Skeletal muscle satellite cell (primary cell): ENCODE measurements around the gene CADM1.

ENCODE experiments used
- H3K27me3 ChIP-seq: 2 replicates; pipeline ENCODE4 v1.7.0; 2013; ENCODE audit warnings: low read length; ENCODE audit not compliant: control insufficient read depth, insufficient read depth
- H3K36me3 ChIP-seq: 2 replicates; pipeline ENCODE4 v1.7.0; 2013; ENCODE audit warnings: mild to moderate bottlenecking, control low read depth, low read length; ENCODE audit not compliant: insufficient read depth
- H3K4me1 ChIP-seq: 2 replicates; pipeline ENCODE4 v1.7.0; 2013; ENCODE audit warnings: low read length; ENCODE audit not compliant: control insufficient read depth, insufficient read depth
- H3K4me2 ChIP-seq: 2 replicates; pipeline ENCODE4 v1.7.0; 2013; ENCODE audit warnings: mild to moderate bottlenecking, low read length
- H3K4me3 ChIP-seq: 2 replicates; pipeline ENCODE4 v1.7.0; 2013; ENCODE audit warnings: low read length
- H3K9ac ChIP-seq: 2 replicates; pipeline ENCODE4 v1.7.0; 2013; ENCODE audit warnings: mild to moderate bottlenecking, low read depth, low read length, moderate library complexity
- H3K9me3 ChIP-seq: replicated peaks from 2 replicates; pipeline ENCODE4 v1.7.0; 2013; ENCODE audit warnings: mild to moderate bottlenecking, control low read depth, low read length

Gene CADM1

DNA sequence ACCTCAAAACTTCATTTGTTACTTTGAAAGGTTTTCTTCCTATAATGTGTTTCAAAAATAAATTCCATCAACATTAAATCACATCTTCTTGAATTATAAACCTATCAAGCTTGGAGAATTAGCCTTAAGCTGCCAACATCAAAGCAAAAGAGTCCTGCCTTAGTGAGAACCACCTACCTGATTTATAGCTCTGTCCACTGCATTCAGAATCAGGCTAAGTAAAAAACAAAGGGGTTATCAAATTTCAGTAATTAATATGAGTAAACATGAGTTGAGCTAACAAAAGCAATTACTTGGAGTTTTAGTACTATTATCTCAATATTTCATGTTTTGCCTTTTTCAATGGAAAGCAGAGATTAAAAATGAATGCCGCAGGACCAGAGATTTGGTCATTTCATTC lies 73.9 kb downstream of the CADM1 start:
- Histone ChIP-seq H3K4me3 (no peak overlapping the region), H3K9ac (no peak overlapping the region), H3K4me2 (no peak overlapping the region), H3K4me1 (no peaks in the 10 kb centered on the region), H3K9me3 (no peaks in the 10 kb centered on the region), H3K27me3 (no peaks in the 10 kb centered on the region), H3K36me3 (no peaks in the 10 kb centered on the region)

- no peak overlapping the region for H3K4me2 ChIP-seq
These were observed 75.9 kb downstream of the CADM1 start for GRCh38 chr11:115428306-115428705.

DNA sequence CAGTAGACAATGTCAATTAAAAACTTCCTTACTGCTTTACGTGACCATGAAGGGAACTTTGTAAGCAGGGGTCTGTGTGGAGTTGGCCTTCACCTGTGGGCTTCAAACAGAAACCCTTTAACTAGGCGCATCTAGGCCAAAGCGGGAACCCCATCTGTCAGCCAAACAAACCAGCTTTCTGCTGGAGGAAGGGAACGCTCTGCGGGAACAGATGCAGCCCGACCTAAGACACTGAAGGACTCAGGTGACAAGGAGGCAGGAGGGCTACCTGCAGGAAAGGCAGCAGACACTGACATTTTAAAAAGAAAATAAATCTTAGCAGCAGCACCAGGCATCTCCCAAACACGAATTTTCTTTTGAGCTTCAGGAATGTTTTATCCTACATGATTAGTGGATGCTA lies 78.4 kb downstream of the CADM1 start:
- Histone ChIP-seq H3K36me3 (no peaks in the 10 kb centered on the region), H3K9ac (no peak overlapping the region), H3K27me3 (no peaks in the 10 kb centered on the region), H3K4me3 (no peak overlapping the region), H3K4me2 (no peak overlapping the region), H3K4me1 (no peaks in the 10 kb centered on the region), H3K9me3 (no peaks in the 10 kb centered on the region)

More at GRCh38 chr11:115428306-115428705, 75.9 kb downstream of the CADM1 start:
- Histone ChIP-seq H3K27me3 (no peaks in the 10 kb centered on the region), H3K9ac (no peak overlapping the region), H3K36me3 (no peaks in the 10 kb centered on the region), H3K4me3 (no peak overlapping the region), H3K9me3 (no peaks in the 10 kb centered on the region), H3K4me1 (no peaks in the 10 kb centered on the region)

- Histone ChIP-seq H3K36me3 (no peaks in the 10 kb centered on the region), H3K4me1 (no peaks in the 10 kb centered on the region), H3K4me2 (no peak overlapping the region), H3K27me3 (no peaks in the 10 kb centered on the region), H3K4me3 (no peak overlapping the region), H3K9me3 (no peaks in the 10 kb centered on the region), H3K9ac (no peak overlapping the region)
These were observed 79.0 kb downstream of the CADM1 start for GRCh38 chr11:115425250-115425649.

- Histone ChIP-seq H3K4me1 (no peaks in the 10 kb centered on the region), H3K4me3 (no peak overlapping the region), H3K4me2 (no peak overlapping the region), H3K9ac (no peak overlapping the region), H3K9me3 (no peaks in the 10 kb centered on the region), H3K36me3 (no peaks in the 10 kb centered on the region), H3K27me3 (no peaks in the 10 kb centered on the region)
These were observed 80.3 kb downstream of the CADM1 start for GRCh38 chr11:115423728-115424459.

GRCh38 chr11:115421992-115422689 lies 82.1 kb downstream of the CADM1 start:
- Histone ChIP-seq H3K4me3 (no peak overlapping the region), H3K9ac (no peak overlapping the region), H3K27me3 (no peaks in the 10 kb centered on the region), H3K4me2 (no peak overlapping the region), H3K4me1 (no peaks in the 10 kb centered on the region), H3K9me3 (no peaks in the 10 kb centered on the region), H3K36me3 (no peaks in the 10 kb centered on the region)

- Histone ChIP-seq H3K9me3 (no peaks in the 10 kb centered on the region), H3K36me3 (no peaks in the 10 kb centered on the region), H3K4me1 (no peaks in the 10 kb centered on the region), H3K27me3 (no peaks in the 10 kb centered on the region), H3K9ac (no peak overlapping the region), H3K4me3 (no peak overlapping the region), H3K4me2 (no peak overlapping the region)
These were observed 82.7 kb downstream of the CADM1 start for GRCh38 chr11:115421352-115421991.

GRCh38 chr11:115420505-115420904 lies 83.7 kb downstream of the CADM1 start:
- Histone ChIP-seq H3K4me2 (no peak overlapping the region), H3K4me1 (no peaks in the 10 kb centered on the region), H3K36me3 (no peaks in the 10 kb centered on the region)

GRCh38 chr11:115418626-115419025 lies 85.6 kb downstream of the CADM1 start:
- no peak overlapping the region for H3K4me3 ChIP-seq
- H3K9me3 ChIP-seq = no peaks in the 10 kb centered on the region
- no peak overlapping the region for H3K9ac ChIP-seq
- no peaks in the 10 kb centered on the region for H3K4me1 ChIP-seq
- H3K4me2 ChIP-seq = no peak overlapping the region
- H3K27me3 ChIP-seq = no peaks in the 10 kb centered on the region
- no peaks in the 10 kb centered on the region for H3K36me3 ChIP-seq

More at GRCh38 chr11:115420505-115420904, 83.7 kb downstream of the CADM1 start:
- Histone ChIP-seq H3K9ac (no peak overlapping the region), H3K27me3 (no peaks in the 10 kb centered on the region), H3K9me3 (no peaks in the 10 kb centered on the region), H3K4me3 (no peak overlapping the region)

DNA sequence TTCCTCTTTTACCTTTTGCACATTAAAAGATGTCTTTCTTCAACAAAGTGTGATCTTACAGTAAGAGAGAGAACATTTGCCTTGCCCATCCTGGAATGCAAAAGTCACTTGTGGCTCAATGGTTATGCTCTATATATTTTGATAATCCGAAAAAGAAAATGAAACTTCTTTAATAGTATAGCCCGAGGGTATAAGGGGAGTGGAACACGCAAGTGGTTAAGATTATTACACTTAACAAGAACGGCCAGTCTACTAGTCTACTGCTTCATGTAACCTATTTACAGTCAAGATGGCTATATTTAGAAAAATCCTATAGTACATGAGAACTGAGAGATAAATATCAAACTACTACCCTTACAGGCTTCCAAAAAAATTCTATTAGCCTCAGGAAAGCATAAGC lies 86.1 kb downstream of the CADM1 start:
- Histone ChIP-seq H3K9me3 (no peaks in the 10 kb centered on the region), H3K36me3 (no peaks in the 10 kb centered on the region), H3K27me3 (no peaks in the 10 kb centered on the region), H3K4me1 (no peaks in the 10 kb centered on the region), H3K4me2 (no peak overlapping the region), H3K9ac (no peak overlapping the region), H3K4me3 (no peak overlapping the region)

DNA sequence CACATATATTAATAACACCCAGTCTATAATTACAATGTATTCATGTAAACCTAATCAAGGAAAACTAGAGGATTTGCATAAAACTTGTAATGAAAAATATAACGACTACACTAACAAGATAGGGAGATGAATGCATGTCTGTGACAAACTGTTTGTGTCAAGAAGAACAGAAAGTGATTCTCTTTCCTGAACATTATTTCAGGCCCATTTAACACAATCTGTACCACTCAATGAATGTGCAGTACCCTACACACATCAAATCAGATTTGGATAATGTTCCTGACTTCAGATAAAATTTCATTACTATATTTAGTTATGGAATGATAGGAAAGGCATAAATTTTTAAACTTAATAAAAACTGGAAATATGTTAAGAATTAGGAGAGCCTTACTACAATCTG lies 93.1 kb downstream of the CADM1 start:
- Histone ChIP-seq H3K27me3 (no peaks in the 10 kb centered on the region), H3K36me3 (no peaks in the 10 kb centered on the region), H3K9ac (no peak overlapping the region), H3K9me3 (no peaks in the 10 kb centered on the region), H3K4me1 (no peaks in the 10 kb centered on the region), H3K4me2 (no peak overlapping the region), H3K4me3 (no peak overlapping the region)
